ENCODE results near the gene PRKAR2A.
A peak's percentile ranks its signal among the peaks of the same experiment; 100 is the strongest.
"Not testable (repeated sequence)": the region's sequence is repeated elsewhere in the genome, so short reads cannot be mapped to it uniquely, and the experiment has no call there.

Gene PRKAR2A

DNA sequence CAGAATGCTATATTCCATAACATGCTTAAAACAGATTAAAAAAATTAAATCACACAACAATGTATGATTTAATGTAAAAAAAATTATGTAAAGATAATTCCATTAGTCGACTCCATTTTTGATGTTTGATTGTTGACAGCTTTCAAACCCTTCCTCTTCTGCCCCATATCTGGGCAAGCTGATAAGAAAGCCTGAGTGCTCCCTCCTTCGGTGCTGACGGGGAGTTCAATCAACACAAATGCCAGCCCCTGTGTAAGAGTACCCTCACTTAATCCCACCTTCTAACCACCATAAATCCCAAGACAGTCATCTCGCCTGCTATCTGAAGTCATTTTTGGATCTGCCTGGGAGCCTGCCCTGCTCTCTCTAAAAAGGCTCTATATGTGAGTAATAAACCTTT, 70.8 kb downstream of the PRKAR2A start:
- DNase-seq: no peak

DNA sequence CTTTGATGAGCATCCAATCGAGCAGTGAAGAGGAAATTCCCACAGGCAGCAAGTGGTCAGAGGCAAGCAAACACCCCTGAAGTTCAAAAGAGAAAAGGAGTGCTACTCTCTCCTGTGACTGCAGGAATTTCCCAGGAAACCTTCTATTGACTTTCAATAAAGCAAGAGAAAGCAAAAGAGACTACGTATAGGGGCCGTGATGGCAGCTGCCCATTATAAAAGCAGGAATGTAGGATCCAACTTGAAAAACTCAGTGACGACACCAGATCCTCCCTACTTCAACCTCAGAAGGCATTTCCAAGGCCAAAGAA, 77.5 kb downstream of the PRKAR2A start:
- DNase-seq: no peak

DNA sequence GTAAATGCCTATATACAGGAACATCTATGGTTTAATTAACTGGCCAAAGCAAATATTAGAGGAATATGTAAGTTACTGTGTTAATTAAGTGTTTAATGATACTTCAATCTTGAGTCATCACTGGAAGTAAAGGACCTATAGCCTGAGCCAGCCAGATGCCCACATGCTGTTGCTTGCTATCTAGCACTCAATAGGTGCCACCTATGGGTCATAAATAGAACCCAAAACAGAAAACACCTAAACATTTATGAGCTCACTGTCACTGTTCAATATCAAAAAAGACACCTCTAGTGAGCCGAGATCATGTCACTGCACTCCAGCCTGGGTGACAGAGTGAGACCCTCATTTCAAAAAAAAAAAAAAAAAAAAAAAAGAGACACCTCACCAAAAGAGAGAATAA, 82.3 kb downstream of the PRKAR2A start:
- DNase-seq: no peak

DNA sequence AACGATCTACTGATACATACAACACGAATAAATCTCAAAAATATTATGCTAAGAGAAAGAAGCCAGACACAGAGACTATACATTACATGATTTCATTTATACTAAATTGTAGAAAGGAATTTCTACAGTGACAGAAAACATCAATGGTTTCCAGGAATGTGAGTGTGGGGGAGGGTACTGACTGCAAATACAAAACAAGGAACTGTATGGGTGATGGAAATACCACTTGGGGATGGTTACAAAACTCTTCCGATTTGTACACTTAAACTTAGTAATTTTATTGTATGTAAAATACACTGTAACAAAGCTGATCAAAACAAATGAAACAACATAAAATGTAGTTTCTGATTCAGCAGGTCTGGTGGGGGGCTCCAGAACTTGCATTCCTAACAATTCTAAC, 84.9 kb downstream of the PRKAR2A start:
- no peak for DNase-seq

DNA sequence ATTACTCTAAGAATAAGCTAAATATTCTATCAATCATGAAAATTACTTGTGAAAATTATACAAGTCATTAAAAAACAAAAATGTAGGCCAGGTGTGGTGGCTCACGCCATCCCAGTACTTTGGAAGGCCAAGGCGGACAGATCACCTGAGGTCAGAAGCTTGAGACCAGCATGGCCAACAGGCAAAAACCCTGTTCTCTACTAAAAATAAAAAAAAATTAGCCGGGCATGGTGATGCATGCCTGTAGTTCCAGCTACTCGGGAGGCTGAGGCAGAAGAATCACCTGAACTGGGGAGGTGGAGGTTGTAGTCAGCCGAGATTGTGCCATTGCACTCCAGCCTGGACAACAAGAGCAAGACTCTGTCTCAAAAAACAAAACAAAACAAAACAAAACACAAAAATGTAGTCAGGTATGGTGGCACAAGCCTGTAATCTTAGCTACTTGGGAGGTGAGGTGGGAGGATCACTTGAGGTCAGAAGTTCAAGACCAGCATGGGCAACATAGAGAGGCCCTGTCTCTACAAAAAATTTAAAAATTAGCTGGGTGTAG, 87.6 kb downstream of the PRKAR2A start:
- DNase-seq: not testable (repeated sequence)

DNA sequence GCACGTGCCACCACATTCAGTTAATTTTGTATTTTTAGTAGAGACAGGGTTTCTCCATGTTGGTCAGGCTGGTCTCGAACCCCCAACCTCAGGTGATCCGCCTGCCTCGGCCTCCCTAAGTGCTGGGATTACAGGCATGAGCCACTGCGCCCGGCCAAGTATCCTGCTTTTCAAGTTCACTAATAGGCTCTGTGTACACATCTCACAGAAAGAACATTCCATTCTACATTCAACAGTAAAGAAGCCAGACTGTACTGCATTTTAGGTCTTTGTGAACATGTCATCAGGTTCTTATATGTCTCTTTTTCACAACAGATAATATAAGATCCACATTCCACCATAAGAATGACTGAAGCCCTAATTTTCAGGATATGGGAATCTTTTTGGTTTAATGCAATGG, 88.1 kb downstream of the PRKAR2A start:
- DNase-seq: not testable (repeated sequence)

DNA sequence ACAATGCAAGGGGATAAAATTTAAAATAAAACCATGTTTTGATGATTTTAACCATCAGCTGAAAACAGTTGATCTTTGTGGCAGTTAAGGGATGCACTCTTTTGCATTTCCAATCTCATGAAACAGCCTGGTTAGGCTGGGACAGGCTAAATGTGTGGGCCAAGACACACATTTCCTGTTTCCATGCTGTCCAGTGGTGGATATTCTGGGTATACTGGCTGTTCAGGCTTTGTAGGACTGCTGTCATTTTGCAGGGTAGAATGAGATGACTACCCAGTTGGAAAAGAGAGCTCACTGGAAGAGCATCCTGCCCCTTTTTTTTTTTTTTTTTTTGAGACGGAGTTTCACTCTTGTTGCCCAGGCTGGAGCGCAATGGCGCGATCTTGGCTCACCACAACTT, 88.6 kb downstream of the PRKAR2A start:
- no peak for DNase-seq

DNA sequence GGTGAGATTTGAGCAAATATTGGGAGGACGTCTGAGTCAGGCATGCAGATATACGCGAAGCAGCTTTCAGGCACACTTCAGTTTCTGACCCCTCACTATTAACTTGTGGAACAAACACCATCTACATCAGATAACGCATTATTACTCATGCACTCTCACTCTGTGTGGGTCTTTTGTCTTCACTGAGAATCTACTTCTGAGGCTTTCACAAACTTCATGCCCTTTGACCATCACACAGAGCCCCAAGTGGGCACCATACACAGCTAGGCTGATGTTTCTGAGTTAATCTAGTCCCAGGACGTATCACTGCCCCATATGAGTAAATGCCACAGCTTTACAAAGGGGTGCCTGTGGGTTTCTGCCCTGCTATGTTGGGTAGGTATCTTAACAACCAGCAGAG, 91.0 kb downstream of the PRKAR2A start:
- DNase-seq: no peak

DNA sequence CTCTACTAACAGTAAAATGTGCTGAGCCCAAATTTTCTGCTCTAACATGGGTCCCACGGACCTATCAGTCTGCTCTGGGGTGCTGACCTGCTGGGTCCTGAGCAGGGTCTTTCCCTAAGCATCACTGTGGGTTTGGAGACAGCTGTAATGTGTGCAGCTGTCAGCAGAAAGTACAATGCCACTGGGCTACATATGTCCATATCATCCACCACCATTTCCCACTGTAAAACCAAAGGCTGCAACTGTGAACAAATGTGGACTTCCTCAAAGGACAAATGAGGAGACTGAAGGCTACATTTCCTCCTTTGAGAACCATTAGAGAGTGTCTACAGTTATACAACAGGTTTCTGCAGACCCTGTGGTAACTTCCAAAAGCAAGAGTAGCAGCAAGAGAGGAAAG, 96.8 kb downstream of the PRKAR2A start:
- no peak for DNase-seq

DNA sequence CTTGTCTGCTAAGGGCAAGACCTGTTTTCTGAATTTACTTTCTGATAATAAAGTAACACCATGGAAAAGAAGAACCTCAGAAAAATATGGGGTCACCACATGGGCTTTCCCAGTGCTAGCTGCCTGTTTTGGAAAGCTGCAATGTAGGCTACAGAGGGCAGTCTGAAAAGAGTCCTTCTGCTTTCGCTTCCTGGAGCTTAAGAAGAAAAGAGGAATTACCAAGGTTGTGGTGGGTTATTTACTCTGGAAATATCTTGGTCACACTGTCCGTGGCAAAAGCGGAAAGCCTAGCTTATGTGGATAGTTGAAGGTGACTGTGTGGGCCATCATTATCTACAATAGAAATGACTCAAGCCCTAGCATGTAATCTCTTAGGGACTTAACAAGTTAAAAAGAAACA, 98.9 kb downstream of the PRKAR2A start:
- DNase-seq: no peak

DNA sequence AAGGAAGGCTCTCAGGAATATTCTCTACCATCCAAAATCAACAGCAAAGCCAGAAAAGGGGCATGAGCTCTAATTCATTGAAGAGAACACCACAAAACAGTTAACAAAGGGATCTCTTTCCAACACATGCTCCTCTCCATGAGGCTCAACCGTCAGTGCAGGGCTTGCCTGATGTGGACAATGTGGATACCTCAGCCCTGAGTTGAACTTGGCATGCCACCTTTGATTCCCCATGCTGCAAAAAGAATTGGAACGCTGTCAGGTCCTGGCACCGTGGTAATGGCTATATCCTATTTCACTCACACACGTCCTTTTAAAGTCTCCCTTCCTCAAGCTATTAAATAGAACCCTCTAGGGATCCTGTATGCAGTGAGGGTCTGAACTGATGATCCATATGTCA, 100.0 kb downstream of the PRKAR2A start:
- DNase-seq: peak; percentile 36

DNA sequence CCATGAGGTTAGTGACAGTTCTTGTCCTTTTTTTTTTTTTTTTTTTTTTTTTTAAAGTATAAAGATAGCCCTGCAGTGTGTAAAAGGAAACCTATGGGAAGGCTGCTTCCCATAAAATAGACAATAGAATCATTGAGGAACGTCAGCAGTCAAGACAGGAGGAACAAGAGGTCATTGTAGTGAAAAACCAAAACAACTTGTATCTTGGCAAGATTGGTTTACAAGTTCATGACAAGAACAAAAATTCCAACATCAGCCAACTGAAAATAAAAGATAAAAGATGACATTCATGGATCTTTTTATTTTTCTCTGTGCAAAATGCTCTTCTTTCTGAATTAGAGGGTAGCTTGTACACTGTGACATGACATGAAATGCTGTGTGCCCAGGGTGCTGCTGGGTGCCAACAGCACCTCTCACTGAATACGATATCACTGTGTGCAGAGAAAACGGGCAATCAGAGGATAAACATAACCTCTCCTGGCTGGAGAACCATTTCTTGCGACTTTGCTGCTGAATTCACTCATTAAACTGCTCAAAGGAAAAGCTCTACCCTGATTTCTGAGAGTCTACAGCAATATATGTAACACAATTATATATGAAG, 100.6 kb downstream of the PRKAR2A start:
- no peak for DNase-seq

DNA sequence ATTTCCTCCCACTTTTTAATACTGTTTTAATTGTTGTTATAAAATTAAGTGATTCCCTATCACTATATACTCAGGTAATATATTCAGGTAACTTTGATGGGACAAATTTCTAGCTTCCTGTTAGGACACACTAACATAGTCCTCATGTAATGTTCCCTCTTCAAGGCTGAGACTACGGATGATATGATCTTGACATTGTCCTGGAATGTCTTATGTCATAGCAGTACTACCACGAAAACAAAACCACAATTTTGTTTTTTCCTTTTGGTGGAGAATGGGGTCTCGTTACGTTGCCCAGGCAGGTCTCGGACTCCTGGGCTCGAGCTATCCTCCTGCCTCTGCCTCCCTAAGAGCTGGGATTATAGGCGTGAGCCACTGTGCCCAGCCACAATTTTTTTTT, 103.9 kb downstream of the PRKAR2A start:
- no peak for DNase-seq

DNA sequence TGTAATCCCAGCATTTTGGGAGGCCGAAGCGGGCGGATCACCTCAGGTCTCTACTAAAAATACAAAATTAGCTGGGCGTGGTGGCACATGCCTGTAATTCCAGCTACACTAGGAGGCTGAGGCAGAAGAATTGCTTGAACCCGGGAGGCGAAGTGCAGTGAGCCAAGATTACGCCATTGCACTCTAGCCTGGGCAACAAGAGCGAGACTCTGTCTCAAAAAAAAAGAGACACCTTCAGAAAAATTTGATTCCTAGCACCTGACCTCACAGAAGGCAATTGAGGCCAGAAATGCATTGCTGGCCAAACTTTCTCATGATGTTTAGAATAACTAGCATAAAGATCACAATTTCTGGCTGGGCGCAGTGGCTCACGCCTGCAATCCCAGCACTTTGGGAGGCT, 106.4 kb downstream of the PRKAR2A start:
- DNase-seq: not testable (repeated sequence)

DNA sequence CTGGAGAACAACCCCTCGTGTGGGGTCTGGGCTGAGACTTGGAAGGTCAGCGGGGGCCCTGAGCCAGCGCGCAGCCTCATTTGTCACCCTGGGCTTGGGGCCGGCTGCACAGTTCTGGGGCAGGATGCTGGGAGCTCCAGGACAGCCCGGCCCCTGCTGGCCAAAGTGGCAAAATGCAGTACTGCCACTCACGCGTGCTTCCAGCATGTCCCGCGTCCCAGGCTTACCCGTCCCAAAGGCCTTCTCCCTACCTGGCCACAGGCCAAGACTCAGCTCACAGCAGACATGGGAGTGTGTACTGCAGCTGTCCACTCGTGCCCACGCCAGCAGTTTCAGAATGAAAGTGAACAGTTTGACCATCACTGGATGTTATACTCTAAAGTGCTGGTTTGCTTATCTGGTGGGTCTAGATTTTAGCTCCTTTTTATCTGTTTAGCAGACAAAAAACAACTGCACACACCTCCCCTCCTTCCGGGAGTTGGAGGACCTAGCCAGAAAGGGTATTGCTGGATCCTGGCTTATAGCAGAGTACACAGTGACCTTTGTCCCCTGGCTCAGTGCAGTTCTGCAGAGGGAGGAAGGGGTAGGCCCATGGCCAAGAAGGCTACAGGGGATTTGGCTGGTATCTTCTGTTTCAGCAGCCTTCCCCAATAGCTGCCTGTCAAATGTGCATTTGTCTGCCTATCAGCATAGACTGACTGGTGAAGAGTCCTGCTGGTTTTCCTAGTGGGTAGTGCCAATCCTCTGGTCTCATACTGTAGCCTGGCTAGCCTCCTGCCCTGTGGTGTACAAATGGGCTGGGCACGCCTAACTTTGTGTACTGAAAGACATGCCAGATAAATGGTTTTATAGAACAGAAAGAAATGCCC, 107.5 kb downstream of the PRKAR2A start:
- no peak for DNase-seq

DNA sequence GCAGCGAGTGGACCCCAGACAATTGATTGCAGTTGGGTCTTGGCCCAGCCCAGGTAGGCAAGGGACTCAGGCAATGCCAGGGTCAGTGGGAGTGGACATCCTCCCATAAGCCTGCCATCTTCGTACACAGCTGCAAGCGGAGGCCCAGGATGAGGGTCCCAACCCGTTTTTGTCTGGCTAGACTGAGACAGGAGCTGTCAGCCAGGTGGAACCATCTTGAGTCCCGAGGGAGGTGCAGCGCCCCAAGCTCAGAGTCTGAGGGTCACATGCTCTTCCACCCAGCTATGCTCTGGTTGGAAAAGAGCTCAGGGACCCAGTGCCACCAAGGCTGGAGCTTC, 108.1 kb downstream of the PRKAR2A start:
- no peak for DNase-seq

DNA sequence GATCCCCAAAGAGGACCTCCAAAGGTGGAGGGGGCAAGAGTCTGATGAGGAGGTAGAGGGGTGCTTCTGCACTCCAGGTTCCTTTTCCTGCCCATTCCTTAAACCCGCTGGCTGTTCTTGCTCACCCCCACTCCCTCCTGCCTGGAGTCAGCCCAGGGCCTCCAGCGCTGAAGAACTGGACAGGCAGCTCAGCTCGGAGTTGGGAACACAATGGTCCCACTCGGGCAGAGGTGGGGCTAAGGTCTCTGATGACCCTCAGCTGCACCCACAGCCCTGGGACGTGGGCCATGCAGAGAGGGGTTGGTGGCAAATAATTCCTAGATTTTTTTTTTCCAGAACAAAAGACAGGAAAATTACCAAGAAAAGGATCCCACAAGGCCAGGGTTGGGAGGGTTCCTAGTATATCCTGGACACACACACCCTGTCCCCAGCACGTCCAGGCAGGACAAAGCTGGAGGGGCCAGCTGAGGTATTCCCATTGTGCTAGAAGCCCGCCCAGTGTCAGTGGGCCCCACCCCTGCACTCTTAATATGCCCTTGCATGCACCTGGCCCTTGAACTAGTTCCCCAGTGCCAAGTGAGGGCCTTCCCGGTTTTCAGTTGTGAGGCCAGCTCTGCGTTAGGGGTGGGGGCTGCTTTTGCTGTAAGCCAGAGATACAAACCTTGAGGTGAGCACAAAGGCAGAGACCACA, 108.6 kb downstream of the PRKAR2A start:
- DNase-seq: no peak

DNA sequence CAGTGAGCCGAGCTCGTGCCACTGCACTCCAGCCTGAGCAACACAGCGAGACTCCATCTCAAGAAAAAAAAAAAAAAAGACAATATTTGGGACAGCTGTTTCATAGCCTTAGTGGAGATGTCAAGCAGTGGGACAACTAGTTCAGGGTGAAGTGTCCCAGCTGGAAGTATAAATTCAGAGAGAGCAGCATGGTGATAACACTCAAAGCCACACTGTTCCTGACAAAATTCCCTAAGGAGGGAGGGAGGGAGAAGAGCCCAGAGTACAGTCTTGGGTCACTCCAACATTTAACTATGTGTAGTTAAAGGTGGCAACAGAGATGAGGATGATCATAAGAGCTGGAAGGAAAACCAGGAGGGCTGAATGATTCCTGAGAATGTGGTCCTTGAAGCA, 109.5 kb downstream of the PRKAR2A start:
- DNase-seq: no peak

DNA sequence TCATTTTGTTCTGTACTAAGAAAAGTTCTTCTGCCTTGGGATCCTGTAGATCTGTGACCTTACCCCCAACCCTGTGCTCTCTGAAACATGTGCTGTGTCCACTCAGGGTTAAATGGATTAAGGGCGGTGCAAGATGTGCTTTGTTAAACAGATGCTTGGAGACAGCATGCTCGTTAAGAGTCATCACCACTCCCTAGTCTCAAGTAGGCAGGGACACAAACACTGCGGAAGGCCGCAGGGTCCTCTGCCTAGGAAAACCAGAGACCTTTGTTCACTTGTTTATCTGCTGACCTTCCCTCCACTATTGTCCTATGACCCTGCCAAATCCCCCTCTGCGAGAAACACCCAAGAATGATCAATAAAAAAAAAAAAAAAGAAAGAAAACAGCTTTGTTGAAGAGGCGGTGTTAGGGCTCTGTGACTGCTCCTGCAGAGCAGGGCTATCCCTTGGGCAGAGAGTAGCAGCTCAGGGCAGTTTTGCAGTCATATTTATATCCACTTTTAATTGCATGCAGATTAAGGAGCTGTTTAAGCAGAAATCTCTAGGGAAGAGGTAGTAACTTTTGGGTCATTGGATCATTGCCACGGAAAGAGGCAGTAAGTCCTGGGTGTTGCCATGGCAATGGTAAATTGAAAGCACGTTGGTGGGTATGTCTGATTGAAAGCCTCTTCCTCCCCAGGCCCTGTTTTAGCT, 112.5 kb downstream of the PRKAR2A start:
- DNase-seq: not testable (repeated sequence)

DNA sequence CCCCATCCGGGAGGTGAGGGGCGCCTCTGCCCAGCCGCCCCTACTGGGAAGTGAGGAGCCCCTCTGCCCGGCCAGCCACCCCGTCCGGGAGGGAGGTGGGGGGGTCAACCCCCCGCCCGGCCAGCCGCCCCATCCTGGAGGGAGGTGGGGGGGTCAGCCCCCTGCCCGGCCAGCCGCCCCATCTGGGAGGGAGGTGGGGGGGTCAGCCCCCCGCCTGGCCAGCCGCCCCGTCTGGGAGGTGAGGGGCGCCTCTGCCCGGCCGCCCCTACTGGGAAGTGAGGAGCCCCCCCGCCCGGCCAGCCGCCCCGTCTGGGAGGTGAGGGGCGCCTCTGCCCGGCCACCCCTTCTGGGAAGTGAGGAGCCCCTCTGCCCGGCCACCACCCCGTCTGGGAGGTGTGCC, 113.1 kb downstream of the PRKAR2A start:
- DNase-seq: not testable (repeated sequence)

DNA sequence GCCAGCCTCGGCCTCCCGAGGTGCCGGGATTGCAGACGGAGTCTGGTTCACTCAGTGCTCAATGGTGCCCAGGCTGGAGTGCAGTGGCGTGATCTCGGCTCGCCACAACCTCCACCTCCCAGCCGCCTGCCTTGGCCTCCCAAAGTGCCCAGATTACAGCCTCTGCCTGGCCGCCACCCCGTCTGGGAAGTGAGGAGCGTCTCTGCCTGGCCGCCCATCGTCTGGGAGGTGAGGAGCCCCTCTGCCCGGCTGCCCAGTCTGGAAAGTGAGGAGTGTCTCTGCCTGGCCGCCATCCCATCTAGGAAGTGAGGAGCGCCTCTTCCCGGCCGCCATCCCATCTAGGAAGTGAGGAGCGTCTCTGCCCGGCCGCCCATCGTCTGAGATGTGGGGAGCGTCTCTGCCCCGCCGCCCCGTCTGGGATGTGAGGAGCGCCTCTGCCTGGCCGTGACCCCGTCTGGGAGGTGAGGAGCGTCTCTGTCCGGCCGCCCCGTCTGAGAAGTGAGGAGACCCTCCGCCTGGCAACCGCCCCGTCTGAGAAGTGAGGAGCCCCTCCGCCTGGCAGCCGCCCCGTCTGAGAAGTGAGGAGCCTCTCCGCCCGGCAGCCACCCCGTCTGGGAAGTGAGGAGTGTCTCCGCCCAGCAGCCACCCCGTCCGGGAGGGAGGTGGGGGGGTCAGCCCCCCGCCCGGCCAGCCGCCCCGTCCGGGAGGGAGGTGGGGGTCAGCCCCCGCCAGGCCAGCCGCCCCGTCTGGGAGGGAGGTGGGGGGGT, 113.7 kb downstream of the PRKAR2A start:
- DNase-seq: not testable (repeated sequence)

DNA sequence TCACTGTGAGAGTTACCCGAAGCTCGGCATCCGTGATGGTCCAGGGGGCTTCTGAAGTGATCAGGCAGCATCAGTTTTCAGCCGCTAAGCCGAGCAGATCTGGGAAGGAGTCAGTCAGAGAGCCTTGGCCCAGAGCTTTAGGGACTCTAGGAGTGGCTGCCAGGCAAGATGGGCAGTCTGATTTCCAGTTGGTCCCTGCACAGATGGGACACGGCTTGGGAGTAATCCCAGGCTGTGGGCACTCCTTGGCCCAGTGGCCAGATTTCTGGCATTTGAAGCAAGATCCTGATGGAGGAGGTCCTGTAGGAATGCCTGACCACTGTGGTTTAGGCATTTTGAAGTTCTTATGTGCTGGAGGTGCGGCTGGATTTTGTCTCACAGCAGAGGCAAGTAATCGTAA, 120.2 kb downstream of the PRKAR2A start:
- no peak for DNase-seq

Data from NCI-H2029 treated with DMSO at 0.1 percent for 48 hours (cell line).